HG02798 (cell line): ENCODE data around the gene ZC2HC1B.
"Not testable (repeated sequence)": the region's sequence is repeated elsewhere in the genome, so short reads cannot be mapped to it uniquely, and the experiment has no call there.

ENCODE experiments used
- ATAC-seq: cut with Tn5 transposase; IDR thresholded peaks from one replicate; pipeline ENCODE4 v1.9.1; 2021; ENCODE audit warnings: mild to moderate bottlenecking; ENCODE audit not compliant: unreplicated experiment, poor library complexity

The ZC2HC1B gene, protein sequence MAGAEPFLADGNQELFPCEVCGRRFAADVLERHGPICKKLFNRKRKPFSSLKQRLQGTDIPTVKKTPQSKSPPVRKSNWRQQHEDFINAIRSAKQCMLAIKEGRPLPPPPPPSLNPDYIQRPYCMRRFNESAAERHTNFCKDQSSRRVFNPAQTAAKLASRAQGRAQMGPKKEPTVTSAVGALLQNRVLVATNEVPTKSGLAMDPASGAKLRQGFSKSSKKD

DNA sequence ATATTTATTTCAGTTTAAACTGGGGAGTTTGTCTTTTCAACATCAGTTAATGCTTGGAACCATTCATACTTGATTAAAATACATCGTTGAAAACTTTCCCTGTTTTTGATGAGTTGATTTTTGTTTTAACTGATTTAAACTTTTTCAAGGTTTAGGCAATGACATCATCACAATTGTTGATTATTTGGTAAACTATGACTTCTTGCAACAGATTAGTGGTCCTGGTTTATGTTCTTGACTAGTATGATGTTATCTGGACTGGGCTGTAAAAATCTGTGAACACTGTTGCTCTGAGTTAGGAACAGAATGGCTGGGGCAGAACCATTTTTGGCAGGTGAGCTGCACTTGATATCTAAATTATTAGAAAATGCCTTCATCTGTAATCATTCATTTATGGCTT, at the start of gene ZC2HC1B:
ZC2HC1B (plus strand) TSS at position 241 of the 400 bp plus-strand sequence; CDS start at position 307, 66 bp downstream.
- no peak for ATAC-seq

DNA sequence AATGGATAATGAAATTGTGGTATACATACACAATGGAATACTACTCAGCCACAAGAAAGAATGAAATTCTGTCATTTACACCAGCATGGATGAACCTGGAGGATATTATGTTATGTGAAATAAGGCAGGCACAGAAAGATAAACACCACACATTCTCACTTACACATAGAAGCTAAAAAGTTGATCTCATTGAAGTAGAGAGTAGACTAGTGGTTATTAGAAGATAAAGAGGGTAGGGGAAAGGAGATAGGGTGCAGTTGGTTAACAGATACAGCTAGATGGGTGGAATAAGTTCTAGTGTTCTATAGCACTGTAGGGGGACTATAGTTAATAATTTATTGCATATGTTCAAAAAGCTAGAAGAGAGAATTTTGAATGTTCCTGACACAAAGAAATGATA, 46.7 kb upstream of the ZC2HC1B start:
- ATAC-seq, result no peak

DNA sequence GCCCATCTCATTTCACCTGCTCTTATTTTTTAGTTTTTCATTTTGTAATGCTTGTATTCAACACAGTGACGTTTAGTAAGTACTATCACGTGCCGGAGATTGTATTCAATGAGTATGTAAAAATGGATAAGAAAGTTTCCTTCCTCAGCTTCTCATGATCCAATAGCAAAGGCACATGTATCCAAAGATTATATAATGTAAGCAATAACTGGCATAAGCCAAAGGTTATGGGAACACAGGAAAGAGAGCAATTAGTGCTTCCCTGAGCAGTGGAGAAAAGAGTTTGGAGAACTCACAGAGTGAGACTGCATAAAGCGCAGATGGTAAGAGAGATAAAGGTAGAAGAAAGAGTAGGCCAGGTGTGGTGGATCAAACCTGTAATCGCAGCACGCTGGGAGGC, 42.9 kb upstream of the ZC2HC1B start:
- no peak for ATAC-seq

DNA sequence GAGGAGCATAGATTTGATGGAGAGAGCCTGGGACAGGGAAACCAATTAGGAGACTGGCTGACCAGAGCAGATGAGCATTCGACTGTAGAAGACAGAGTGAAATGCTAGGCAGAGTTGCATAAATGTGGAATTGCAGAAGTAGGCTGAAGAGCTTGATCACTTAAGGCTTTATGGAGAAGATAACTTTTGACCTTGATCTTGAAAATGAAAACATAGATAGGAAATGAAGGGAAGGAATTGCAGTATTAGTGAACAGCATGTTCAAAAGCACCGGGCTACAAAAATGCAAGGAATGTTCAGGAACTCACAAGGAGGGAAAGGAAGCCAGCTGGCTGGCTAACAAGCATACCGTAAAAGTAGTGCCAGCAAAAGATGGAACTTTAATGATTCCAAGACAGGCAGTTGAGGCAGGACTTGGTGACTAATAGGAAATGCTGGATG, 41.7 kb upstream of the ZC2HC1B start:
- no peak for ATAC-seq

DNA sequence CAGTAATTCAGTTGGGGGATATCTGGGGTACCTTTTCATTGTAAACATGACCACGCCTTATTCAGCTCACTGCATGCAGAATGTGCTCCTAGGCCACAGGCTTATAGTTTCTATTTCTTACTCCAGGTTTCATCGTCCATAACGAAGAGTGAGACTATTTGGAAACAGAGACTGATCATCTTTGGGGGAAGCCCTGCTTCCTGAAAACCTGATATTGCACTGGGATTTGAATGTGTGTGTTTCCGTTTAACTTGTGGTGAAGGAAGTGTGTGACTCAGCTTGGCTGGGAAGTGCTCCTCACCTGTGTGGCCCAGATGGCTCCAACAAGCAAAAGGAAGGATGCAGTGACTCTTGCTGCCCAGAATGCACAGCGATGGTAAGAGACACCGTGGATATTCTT, 40.7 kb upstream of the ZC2HC1B start:
- no peak for ATAC-seq

GRCh38 chr6:143828572-143828971, 35.7 kb upstream of the ZC2HC1B start:
- ATAC-seq, result no peak

- no peak for ATAC-seq
Observed at GRCh38 chr6:143836150-143836549, 28.1 kb upstream of the ZC2HC1B start.

- ATAC-seq, result no peak
Observed at GRCh38 chr6:143838395-143838794, 25.9 kb upstream of the ZC2HC1B start.

DNA sequence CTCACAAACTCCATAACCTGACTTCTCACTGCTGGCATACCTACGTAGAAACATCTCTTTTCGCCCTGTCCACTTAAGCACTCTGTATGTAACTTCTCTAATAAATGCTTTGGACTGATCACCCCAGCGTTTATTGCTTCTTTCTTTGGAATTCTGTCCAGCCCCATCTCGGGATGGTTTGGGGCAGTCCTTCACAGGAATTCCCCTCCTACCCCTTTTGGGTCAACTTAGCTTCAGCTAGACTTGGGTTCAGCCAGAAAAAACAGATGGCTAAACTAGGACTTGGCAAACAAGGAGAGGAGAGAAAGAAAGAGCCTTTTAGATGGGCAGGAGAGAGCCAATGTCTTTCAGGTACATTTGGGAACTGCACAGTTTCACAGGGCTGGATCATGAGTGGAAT, 25.1 kb upstream of the ZC2HC1B start:
- no peak for ATAC-seq

GRCh38 chr6:143840595-143841265, 23.5 kb upstream of the ZC2HC1B start:
- ATAC-seq, result no peak

GRCh38 chr6:143842461-143842901, 21.8 kb upstream of the ZC2HC1B start:
- no peak for ATAC-seq

DNA sequence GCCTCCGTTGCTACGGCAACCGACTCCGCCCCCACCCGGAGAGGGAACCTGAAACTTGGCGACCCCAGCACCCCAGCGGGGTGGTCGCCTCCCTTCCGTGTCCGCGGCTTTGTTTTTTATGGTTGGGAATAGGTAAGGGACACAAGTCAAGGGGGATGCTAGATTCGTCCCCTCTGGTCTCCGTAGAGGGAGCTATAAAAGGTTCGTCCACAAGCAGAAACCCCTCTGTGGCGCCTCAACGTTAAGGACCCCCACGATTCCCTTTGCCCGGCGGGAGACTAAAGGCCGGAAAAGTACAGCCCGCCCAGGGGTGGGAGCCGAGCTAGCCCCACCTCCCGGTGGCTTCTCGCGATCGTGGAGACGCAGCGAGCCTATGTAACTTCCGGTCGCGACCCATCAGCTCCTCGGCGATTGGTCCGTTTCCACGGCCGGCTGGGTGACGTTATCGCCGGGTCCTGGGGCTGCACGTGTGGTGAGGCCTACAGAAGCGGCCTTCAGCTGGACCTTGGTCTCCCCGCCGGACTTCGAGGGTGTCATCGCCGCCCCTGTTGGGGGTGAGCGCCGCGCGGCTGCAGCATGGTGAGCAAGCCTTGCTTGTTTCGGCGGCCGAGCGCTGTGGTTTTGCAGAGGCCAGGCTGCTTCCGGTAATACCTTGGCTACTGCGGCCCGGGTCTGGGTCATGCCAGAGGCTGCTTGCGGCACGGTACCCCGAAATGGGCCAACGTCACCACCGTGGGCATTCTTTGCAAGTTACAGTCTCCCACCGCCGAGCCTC, 21.2 kb upstream of the ZC2HC1B start, which contains the start of gene LTV1:
LTV1 (plus strand) TSS at position 437 of the 775 bp plus-strand sequence; CDS start at position 577, 140 bp downstream.
- peak; percentile 100 for ATAC-seq

GRCh38 chr6:143843677-143843999, 20.6 kb upstream of the ZC2HC1B start:
- peak; percentile 1 for ATAC-seq

DNA sequence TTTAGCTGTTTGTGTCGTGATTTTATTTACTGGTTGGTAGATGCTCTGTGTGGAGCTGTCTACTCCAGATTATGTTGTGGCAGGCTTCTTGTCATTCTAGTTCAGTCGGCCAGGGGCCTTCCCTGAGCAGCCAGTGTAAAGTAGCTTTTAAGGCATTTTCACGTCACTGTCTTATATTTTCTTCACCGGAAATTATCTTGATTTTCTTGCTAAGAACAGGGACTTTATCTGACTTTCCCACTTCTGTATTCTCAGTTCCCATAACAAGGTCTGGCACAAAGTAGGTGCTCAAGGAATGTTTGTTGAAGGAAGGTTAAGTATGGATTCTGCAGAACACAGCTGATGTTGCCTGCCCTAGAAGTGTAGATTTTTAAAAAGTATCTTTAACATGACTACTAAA, 20.3 kb upstream of the ZC2HC1B start:
- ATAC-seq, result no peak

DNA sequence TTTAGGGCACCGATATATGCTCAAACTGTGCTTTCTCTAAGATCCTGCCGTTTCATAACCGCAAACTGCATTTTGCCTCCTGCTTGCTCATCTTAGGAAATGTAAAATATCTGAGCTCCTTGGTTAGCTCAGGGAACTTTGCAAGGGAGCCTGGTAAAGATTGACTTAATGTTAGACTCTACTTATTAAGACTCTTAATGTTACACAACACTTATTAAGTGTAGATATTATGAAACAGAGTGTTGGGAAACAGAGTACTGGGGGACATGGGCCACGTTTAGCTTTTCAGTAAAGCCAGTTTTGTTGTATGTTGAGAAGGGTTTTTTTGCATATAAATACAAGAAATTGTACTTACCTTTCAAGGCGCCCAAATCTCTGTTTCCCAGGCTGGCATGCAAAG, 19.2 kb upstream of the ZC2HC1B start:
- ATAC-seq, result no peak

DNA sequence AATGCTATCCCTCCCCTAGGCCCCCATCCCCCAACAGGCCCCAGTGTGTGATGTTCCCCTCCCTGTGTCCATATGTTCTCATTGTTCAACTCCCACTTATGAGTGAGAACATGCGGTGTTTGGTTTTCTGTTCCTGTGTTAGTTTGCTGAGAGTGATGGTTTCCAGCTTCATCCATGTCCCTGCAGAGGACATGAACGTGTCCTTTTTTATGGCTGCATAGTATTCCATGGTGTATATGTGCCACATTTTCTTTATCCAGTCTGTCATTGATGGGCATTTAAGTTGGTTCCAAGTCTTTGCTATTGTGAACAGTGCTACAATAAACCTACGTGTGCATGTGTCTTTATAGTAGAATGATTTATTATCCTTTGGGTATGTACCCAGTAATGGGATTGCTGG, 12.6 kb upstream of the ZC2HC1B start:
- ATAC-seq, result not testable (repeated sequence)

DNA sequence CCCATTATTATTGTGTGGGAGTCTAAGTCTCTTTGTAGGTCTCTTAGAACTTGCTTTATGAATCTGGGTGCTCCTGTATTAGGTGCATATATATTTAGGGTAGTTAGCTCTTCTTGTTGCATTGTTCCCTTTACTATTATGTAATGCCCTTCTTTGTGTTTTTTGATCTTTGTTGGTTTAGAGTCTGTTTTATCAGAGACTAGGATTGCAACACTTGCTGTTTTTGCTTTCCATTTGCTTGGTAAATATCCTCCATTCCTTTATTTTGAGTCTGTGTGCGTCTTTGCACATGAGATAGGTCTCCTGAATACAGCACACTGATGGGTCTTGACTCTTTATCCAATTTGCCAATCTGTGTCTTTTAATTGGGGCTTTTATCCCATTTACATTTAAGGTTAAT, 9.2 kb upstream of the ZC2HC1B start:
- ATAC-seq, result not testable (repeated sequence)

DNA sequence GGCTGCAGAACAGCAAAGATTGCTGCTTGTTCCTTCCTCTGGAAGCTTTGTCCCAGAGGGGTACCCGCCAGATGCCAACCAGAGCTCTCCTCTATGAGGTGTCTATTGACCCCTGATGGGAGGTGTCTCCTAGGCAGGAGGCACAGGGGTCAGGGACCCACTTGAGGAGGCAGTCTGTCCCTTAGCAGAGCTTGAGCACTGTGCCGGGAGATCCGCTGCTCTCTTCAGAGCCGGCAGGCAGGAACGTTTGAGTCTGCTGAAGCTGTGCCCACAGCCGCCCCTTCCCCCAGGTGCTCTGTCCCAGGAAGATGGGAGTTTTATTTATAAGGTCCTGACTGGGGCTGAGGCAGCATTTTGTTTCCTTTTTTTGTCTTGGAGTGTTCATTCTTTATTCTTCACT, 7.5 kb upstream of the ZC2HC1B start:
- not testable (repeated sequence) for ATAC-seq

- no peak for ATAC-seq
Observed at GRCh38 chr6:143857651-143858050, 6.6 kb upstream of the ZC2HC1B start.

- ATAC-seq, result no peak
Observed at GRCh38 chr6:143859891-143860660, 4.2 kb upstream of the ZC2HC1B start.
